ENCODE data around the gene GTF2E1. TPM values are rescaled to one million over a fixed set of nuclear protein-coding genes. Genes with fewer than 3 reads are reported as not detected.
"Not testable (repeated sequence)": the region's sequence is repeated elsewhere in the genome, so short reads cannot be mapped to it uniquely, and the experiment has no call there.

Gene GTF2E1
- total RNA-seq: 10 to 100 TPM; 25.4 to 32.6 TPM

DNA sequence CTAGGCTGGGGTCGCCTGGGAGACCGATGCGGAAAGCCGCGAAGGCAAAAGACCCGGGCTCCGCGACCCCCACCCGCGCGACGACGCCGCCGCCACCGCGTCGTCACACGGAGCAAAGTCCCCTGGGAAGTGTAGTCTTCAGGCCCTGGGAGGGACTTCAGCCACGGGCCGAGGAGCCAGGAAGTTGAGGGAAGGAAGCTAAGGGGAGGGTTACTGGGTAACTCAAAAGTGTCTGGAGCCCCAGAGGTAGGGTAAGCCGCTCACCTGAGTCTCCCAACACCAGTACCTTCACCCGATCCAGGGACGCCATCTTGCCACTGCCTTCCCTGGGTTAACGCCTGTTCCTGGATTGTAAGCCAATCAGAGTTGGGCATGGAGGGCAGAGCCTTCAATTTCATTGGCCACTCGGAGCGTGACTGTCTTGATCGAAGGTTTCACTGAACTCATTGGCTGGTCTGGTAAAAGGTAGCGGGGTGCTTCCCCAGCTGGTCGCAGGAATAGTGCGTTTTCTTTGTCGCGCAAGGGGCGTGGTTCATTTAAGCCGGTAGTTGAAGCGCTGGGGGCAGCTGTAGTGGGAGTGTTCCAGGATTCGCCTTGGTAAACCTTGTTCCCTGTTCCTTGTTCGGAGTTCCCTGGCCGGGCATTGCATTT lies at the start of gene GTF2E1, which contains the start of gene RABL3:
Gene GTF2E1 (plus strand): TSS at position 547 of the 651 bp plus-strand sequence. CDS start 7,809 bp downstream, outside the sequence.
Gene RABL3 (minus strand): TSS at position 319 of the 651 bp plus-strand sequence. CDS start 9 bp downstream, at position 310.
- no peaks in the 10 kb centered on the region for H3K27me3 Mint-ChIP-seq
- H3K36me3 Mint-ChIP-seq: peaks cover 19% of the 10 kb centered on the region
- H3K4me3 Mint-ChIP-seq: peak within 1 kb of the TSS; percentile 99
- peaks cover 29% of the 10 kb centered on the region for H3K4me1 Mint-ChIP-seq
- CTCF ChIA-PET: interaction anchor here (1.7 kb wide), 1 partner anchor 146 kb away, joined by 8 read pairs; the partner anchor contains the start of gene NDUFB4
- ATAC-seq: peak; percentile 99
- peak; percentile 98 for DNase-seq
- no peaks in the 10 kb centered on the region for H3K9me3 Mint-ChIP-seq (ENCODE audit: low read depth)
- peak within 1 kb of the TSS; percentile 98 for H3K27ac Mint-ChIP-seq

DNA sequence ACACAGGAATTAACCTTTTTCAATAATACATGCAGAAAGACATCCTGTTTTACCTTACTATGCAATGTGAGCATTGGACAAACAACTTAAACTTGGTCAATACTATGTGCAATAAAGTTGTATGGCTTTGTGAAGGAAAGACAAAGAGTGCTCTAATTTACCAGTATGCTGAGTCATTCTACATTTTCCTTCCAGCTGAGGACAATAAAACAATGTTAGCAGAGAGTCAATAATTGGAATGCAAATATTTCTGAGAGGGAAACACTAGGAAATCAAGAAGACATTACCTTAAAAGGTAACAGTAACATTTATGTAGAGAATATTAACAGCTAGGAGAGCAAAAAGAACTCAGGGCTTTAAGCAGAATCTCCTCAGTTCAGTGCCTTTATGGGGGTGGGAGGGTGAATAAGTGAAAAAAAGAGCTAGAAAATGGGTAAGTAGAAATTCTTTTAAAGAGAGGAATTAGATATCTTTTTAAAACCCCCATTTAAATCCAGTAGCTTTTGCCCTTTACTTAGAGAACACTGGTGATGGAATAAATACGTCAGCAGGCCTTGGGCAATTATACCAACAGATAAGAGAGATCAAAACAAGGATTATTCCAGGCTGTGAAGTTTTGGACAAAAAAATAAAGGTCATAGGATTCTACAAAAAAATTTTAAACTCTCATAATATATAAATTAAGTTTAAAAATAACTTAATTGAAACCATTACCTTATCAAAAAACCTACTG lies 48.9 kb upstream of the GTF2E1 start:
- Mint-ChIP-seq H3K27me3 (no peaks in the 10 kb centered on the region), H3K4me1 (no peaks in the 10 kb centered on the region)

DNA sequence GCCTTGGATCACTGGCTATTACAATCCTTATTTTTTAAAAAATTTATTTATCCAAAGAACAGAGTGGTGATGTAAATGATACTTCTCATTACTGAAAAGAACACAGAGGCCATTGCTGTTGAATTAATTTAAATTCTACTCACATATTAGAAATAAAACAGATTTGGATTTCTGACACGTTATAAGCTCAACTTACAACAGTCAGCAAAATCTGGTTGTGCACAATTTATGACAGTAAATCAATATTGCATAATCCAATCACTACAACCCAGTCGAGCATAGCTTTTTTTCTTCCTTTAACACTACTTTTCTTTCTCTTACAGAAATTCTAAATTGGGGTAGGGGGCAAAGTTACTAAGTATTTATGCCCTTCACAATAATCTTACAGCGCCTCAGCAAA lies 43.2 kb upstream of the GTF2E1 start:
- H3K27ac Mint-ChIP-seq: no peak overlapping the region
- peaks cover 12% of the 10 kb centered on the region for H3K9me3 Mint-ChIP-seq (ENCODE audit: low read depth)
- no peaks in the 10 kb centered on the region for H3K27me3 Mint-ChIP-seq
- H3K4me1 Mint-ChIP-seq: no peaks in the 10 kb centered on the region
- CTCF ChIA-PET: no interaction called here
- no peak for ATAC-seq
- DNase-seq: no peak
- no peak overlapping the region for H3K4me3 Mint-ChIP-seq
- H3K36me3 Mint-ChIP-seq: peaks cover 26% of the 10 kb centered on the region

More for the DNA sequence above, 48.9 kb upstream of the GTF2E1 start:
- Mint-ChIP-seq H3K4me3 (no peak overlapping the region), H3K9me3 (ENCODE audit: low read depth) (no peaks in the 10 kb centered on the region), H3K36me3 (peaks cover 10% of the 10 kb centered on the region), H3K27ac (no peak overlapping the region)
- CTCF ChIA-PET: interaction anchor here (1.1 kb wide), 1 partner anchor 102 kb away, joined by 3 read pairs; no protein-coding TSS in a partner anchor
- no peak for DNase-seq
- no peak for ATAC-seq

DNA sequence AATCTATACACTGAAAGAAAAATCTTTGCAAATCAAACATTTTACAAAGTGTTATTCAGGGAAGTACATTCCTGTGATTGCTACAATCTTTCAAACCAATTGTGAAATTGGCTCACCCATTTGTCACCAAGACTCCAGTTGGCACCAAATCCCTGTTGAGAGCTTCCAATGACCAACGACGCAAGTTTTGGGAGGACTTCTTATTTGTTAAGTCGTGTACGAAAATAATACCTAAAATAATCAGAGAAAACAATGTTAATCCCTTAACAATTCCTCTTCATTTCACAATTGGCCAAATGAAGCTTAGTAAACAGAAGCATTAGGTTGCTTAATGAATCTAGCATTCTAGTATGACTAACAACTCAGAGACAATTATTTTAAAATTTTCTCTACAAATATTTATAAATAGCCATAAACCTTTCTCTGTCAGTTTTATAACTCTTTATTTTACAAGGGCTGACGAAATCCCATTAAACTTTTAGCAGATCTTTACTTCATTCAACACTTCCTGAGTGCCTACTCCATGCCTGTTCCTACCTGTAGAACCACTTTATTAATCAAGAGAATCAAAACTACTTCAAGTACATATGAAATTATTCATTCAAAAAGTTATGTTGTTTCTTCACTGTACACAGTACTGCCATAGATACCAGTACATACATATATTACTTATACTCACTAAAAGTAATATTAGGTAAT lies 36.5 kb upstream of the GTF2E1 start:
- Mint-ChIP-seq H3K9me3 (ENCODE audit: low read depth) (peaks cover 12% of the 10 kb centered on the region), H3K4me3 (no peak overlapping the region), H3K4me1 (no peaks in the 10 kb centered on the region), H3K36me3 (peaks cover 37% of the 10 kb centered on the region), H3K27me3 (no peaks in the 10 kb centered on the region), H3K27ac (no peak overlapping the region)
- CTCF ChIA-PET: no interaction called here
- ATAC-seq (no peak), DNase-seq (no peak)

DNA sequence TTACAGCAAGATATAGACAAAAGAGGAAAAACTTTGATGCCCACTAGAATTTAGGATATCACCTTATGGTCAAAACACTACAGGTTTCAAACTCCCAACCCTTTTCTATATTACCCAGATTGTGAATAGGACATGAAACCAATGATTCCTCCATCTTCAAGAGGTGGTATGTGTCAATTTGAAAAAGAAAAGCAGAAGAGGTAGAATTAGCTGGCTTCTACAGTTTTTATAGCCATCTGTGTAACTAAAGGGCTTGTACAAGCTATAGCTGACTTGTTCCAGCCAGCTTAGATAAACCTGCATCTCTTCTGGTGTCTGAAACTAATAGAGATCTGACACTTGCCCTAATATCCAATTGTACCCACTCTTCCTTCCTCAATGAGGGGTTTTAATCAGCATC lies 35.6 kb upstream of the GTF2E1 start:
- H3K4me1 Mint-ChIP-seq: no peaks in the 10 kb centered on the region
- no peaks in the 10 kb centered on the region for H3K27me3 Mint-ChIP-seq
- H3K4me3 Mint-ChIP-seq: no peak overlapping the region
- CTCF ChIA-PET: no interaction called here
- no peak overlapping the region for H3K27ac Mint-ChIP-seq
- ATAC-seq (no peak), DNase-seq (no peak)
- peaks cover 35% of the 10 kb centered on the region for H3K36me3 Mint-ChIP-seq
- peaks cover 12% of the 10 kb centered on the region for H3K9me3 Mint-ChIP-seq (ENCODE audit: low read depth)

DNA sequence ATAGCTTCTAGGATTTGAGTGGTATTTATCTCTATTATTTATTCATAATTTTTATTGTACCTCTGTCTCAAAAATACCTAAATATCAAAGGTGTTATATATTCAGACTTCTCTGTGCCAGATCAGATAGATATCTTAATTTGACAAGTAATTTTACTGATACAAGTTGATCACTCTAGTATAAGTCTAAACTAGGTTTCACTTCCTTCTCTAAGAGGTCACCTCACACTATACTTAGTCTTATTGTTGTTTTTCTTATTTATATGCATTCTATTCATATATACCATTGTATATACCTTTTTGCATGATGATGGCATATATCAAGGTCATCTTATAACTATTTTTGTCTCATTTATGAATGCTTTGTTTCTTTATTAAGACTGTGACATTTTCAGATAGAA lies 34.1 kb upstream of the GTF2E1 start:
- no peaks in the 10 kb centered on the region for H3K4me1 Mint-ChIP-seq
- no peak for ATAC-seq

DNA sequence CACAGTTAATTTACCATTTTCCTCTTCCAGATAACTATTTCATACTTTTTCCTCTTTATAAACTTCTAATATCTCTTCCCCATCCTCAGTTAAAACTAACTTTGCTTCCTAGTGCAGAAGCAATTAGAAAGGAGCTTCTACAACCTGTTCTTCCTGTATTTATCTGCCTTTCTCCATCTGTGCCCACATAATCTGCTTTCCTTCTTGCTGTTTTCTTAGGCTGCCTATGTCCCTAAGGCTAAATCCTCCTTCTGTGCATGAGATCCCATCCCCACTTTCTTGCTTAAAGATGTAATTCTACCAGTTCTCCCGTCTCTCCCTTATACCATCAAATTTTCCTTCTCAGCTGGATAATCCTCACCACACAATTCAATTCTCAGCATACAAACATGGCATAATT lies 32.2 kb upstream of the GTF2E1 start:
- H3K9me3 Mint-ChIP-seq (ENCODE audit: low read depth): no peaks in the 10 kb centered on the region
- no peaks in the 10 kb centered on the region for H3K27me3 Mint-ChIP-seq
- CTCF ChIA-PET: no interaction called here

More for the DNA sequence above, 34.1 kb upstream of the GTF2E1 start:
- no peak for DNase-seq
- H3K36me3 Mint-ChIP-seq: peaks cover 26% of the 10 kb centered on the region
- no peaks in the 10 kb centered on the region for H3K27me3 Mint-ChIP-seq
- H3K9me3 Mint-ChIP-seq (ENCODE audit: low read depth): peaks cover 6% of the 10 kb centered on the region
- H3K27ac Mint-ChIP-seq: no peak overlapping the region
- H3K4me3 Mint-ChIP-seq: no peak overlapping the region
- CTCF ChIA-PET: no interaction called here

DNA sequence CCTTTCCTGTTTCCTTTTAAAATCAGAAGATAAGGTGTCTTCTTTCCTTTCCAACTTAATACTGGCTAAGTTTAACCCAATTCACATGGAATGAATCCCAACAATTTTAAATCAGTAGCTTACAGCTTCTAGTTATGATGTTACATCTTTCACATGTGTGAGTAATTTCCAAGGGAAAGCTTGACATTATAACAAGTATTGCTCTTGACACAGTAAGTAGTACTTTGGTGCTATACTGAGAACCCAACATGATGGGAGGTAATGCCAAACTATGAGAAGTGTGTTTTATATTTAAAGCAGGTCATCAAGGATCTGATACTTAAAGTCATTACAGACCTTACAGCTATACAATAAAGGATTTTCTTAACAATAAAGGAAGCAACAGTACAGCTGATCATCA lies 29.3 kb upstream of the GTF2E1 start:
- Mint-ChIP-seq H3K36me3 (peaks cover 6% of the 10 kb centered on the region), H3K9me3 (ENCODE audit: low read depth) (no peaks in the 10 kb centered on the region), H3K4me3 (no peak overlapping the region), H3K27me3 (no peaks in the 10 kb centered on the region), H3K4me1 (peaks cover 2% of the 10 kb centered on the region), H3K27ac (no peak overlapping the region)
- ATAC-seq: no peak
- CTCF ChIA-PET: no interaction called here
- DNase-seq: no peak

More for the DNA sequence above, 32.2 kb upstream of the GTF2E1 start:
- ATAC-seq (no peak), DNase-seq (no peak)
- Mint-ChIP-seq H3K4me3 (no peak overlapping the region), H3K27ac (no peak overlapping the region), H3K4me1 (no peaks in the 10 kb centered on the region), H3K36me3 (peaks cover 12% of the 10 kb centered on the region)

DNA sequence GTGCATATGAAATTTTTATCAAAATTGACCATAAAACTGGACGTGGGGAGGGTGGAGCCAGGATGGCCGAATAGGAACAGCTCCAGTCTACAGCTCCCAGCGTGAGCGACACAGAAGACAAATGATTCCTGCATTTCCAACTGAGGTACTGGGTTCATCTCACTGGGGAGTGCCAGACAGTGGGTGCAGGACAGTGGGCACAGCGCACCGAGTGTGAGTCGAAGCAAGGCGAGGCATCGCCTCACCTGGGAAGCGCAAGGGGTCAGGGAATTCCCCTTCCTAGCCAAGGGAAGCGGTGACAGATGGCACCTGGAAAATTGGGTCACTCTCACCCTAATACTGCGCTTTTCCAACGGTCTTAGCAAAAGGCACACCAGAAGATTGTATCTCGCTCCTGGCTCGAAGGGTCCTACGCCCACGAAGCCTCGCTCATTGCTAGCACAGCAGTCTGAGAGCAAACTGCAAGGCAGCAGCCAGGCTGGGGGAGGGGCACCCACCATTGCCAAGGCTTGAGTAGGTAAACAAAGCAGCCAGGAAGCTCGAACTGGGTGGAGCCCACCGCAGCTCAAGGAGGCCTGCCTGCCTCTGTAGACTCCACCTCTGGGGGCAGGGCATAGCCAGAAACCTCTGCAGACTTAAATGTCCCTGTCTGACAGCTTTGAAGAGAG lies 23.2 kb upstream of the GTF2E1 start:
- peak; percentile 84 for DNase-seq
- not testable (repeated sequence) for H3K27me3 Mint-ChIP-seq; H3K9me3 Mint-ChIP-seq (ENCODE audit: low read depth); H3K36me3 Mint-ChIP-seq
- Mint-ChIP-seq H3K4me3 (peak overlapping the region; percentile 59), H3K27ac (peak overlapping the region; percentile 75), H3K4me1 (peaks cover 20% of the 10 kb centered on the region)
- ATAC-seq: peak; percentile 80
- CTCF ChIA-PET: interaction anchor here (1.0 to 2.0 kb wide), 4 partner anchors 12 to 161 kb away, joined by 3 to 6 read pairs (median 4); no protein-coding TSS in a partner anchor

DNA sequence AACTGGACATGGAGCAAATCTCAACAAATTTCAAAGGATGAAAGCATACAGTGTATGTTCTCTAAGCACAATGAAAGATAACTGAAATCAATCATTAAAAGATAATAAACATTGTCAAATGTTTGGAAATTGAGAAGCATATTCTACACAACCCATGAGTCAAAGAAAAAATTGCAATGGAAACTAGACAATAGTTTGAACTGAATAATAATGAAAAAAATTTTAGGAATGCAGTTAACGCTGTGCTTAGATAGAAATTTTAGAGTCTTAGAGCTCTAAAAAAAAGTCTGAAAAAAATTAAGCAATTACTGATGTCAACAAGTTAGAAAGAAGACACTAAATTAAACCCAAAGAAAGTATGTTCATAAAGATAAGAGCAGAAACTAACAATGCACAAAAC lies 15.8 kb upstream of the GTF2E1 start:
- Mint-ChIP-seq H3K9me3 (ENCODE audit: low read depth) (no peaks in the 10 kb centered on the region), H3K4me3 (no peak overlapping the region), H3K27me3 (no peaks in the 10 kb centered on the region), H3K27ac (no peak overlapping the region), H3K36me3 (peaks cover 31% of the 10 kb centered on the region), H3K4me1 (no peaks in the 10 kb centered on the region)
- ATAC-seq (no peak), DNase-seq (no peak)
- CTCF ChIA-PET: no interaction called here

DNA sequence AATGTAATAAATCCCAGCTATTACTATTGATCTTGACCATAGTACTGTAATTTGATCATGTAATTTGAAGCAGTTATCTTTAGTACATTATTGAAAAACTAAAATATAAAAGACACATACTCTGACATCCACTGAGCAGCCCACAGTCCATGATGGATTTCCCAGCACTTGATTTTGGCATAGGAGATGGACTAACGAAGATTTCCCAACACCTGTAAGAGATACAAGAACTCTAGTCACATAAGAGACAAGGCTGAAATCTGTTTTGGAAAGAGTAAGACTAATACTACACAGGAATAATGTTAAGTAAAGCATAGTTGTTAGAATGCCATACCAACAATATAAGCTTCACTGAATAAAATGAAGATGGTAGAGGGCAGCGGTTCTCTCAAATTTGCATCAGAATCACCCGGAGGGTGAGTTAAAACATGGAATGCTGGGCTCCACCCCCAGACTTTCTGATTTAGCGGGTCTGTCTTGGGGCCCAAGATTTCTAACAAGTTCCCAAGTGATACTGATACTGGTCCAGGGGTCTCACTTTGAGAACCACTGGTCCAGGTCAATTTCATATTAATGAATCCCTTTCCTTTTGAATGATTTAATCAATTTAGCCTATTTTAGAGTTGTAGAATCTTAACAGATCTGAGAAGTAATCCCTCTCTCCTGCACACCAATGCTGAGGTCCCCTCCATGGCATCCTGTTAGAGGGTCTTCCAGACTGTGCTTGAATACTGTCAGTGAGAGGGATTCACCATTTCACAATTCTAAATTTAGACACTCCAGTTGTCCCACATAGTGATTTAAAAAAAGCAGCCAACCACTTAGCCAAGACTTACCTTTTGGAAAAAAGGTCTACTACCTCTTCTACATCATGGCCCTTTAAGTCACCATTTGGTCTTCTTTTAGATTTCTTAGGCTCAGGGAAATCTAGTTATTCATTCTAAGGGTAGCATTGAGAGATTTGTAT lies 11.7 kb upstream of the GTF2E1 start:
- Mint-ChIP-seq H3K4me1 (no peaks in the 10 kb centered on the region), H3K9me3 (ENCODE audit: low read depth) (peaks cover under 1% of the 10 kb centered on the region), H3K27me3 (no peaks in the 10 kb centered on the region), H3K4me3 (no peak overlapping the region), H3K27ac (no peak overlapping the region), H3K36me3 (peaks cover 23% of the 10 kb centered on the region)
- CTCF ChIA-PET: interaction anchor here (1.3 kb wide), 1 partner anchor 11 kb away, joined by 4 read pairs; no protein-coding TSS in a partner anchor
- DNase-seq (no peak), ATAC-seq (no peak)

DNA sequence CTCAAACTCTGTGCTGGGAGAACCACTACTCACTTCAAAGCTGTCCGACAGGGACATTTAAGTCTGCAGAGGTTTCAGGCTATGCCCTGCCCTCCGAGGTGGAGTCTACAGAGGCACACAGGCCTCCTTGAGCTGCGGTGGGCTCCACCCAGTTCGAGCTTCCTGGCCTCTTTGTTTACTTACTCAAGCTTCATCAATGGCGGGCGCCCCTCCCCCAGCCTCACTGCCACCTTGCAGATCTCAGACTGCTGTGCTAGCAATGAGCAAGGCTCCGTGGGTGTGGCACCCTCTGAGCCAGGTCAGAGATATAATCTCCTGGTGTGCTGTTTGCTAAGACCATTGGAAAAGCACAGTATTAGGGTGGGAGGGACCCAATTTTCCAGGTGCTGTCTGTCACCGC lies 4.5 kb upstream of the GTF2E1 start:
- Mint-ChIP-seq H3K4me1 (peaks cover 14% of the 10 kb centered on the region), H3K36me3 (peaks cover 17% of the 10 kb centered on the region)
- peak; percentile 48 for DNase-seq
- ATAC-seq; H3K9me3 Mint-ChIP-seq (ENCODE audit: low read depth); H3K27ac Mint-ChIP-seq; H3K27me3 Mint-ChIP-seq; H3K4me3 Mint-ChIP-seq: not testable (repeated sequence)
- CTCF ChIA-PET: interaction anchor here (1.0 to 1.5 kb wide), 2 partner anchors 57 to 389 kb away, joined by 3 read pairs; partner anchors contain the start of gene LRRC58

All from activated CD8-positive, alpha-beta memory T cell treated with anti-CD3 and anti-CD28 coated beads, Interleukin-2, amount 10 ng/mL, durations not matched to agents 7 days and 5 days (primary cell).